ENCODE measurements around the gene AMACR.

- TF ChIP-seq CTCF (IDR thresholded peaks at IDR 0.05 in 8 of 11, conservative IDR thresholded peaks at IDR 0.05 in 3 of 11) (no peak), POLR2A (IDR thresholded peaks at IDR 0.05) (no peak), POLR2AphosphoS5 (IDR thresholded peaks at IDR 0.05) (no peak)
These were observed 39.4 kb downstream of the AMACR start for GRCh38 chr5:33968211-33969005.
